HL-60 (cell line): Measurements from ENCODE around the gene NRP1.

Source experiments
- POLR2AphosphoS5 ChIP-seq: IDR thresholded peaks from 2 replicates; pipeline ENCODE4 v1.6.1; 2012; ENCODE audit warnings: low read depth
- TF ChIP-seq, protein P1 (sequence below): IDR thresholded peaks from one replicate; pipeline ENCODE4 v1.5.1; 2011; ENCODE audit warnings: low read length, control low read depth, inconsistent platforms; ENCODE audit not compliant: insufficient read depth

- TF ChIP-seq, protein P1, sequence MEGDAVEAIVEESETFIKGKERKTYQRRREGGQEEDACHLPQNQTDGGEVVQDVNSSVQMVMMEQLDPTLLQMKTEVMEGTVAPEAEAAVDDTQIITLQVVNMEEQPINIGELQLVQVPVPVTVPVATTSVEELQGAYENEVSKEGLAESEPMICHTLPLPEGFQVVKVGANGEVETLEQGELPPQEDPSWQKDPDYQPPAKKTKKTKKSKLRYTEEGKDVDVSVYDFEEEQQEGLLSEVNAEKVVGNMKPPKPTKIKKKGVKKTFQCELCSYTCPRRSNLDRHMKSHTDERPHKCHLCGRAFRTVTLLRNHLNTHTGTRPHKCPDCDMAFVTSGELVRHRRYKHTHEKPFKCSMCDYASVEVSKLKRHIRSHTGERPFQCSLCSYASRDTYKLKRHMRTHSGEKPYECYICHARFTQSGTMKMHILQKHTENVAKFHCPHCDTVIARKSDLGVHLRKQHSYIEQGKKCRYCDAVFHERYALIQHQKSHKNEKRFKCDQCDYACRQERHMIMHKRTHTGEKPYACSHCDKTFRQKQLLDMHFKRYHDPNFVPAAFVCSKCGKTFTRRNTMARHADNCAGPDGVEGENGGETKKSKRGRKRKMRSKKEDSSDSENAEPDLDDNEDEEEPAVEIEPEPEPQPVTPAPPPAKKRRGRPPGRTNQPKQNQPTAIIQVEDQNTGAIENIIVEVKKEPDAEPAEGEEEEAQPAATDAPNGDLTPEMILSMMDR, result no peak
- TF ChIP-seq POLR2AphosphoS5, result no peak
These were observed 38.6 kb downstream of the NRP1 start for GRCh38 chr10:33295851-33296250.
